Lung (tissue), 12 donors: ENCODE measurements around the gene NCOR1. TPM values are rescaled to one million over a fixed set of nuclear protein-coding genes. Genes with fewer than 3 reads are reported as not detected.
"Not testable (repeated sequence)": the region's sequence is repeated elsewhere in the genome, so short reads cannot be mapped to it uniquely, and the experiment has no call there.

Experiments used
- ATAC-seq: fragments of 200-7000 bp; cut with Tn5 transposase; one replicate; pipeline ENCODE4 v1.9.1; 2020; ENCODE audit warnings: moderate number of reproducible peaks; ENCODE audit not compliant: insufficient read depth, low FRiP score
- DNase-seq, 3 donors: peaks; one replicate each; pipeline ENCODE4 v3.0.0-alpha.2; 2013 to 2017
- H3K27ac ChIP-seq, 2 donors: one replicate each; pipeline ENCODE4 v1.5.1; 2013; ENCODE audit warnings: mild to moderate bottlenecking in 2 of 2, moderate library complexity in 2 of 2, control low read depth in 1 of 2, inconsistent platforms in 1 of 2, low read depth in 1 of 2, low read length in 1 of 2
- H3K27me3 ChIP-seq, 3 donors: one replicate each; pipeline ENCODE4 v1.5.1; 2013; ENCODE audit warnings: low read length in 2 of 3; ENCODE audit not compliant: control insufficient read depth in 3 of 3, insufficient read depth in 3 of 3
- H3K36me3 ChIP-seq, 4 donors: one replicate each; pipeline ENCODE4 v1.5.1; 2013; ENCODE audit warnings: low read length in 4 of 4, mild to moderate bottlenecking in 1 of 4, moderate library complexity in 1 of 4; ENCODE audit not compliant: control insufficient read depth in 4 of 4, insufficient read depth in 4 of 4
- H3K4me1 ChIP-seq, 5 donors: one replicate each; pipeline ENCODE4 v1.5.1; 2013; ENCODE audit warnings: low read length in 5 of 5, mild to moderate bottlenecking in 2 of 5, moderate library complexity in 1 of 5; ENCODE audit not compliant: control insufficient read depth in 5 of 5, insufficient read depth in 5 of 5
- H3K4me3 ChIP-seq: one replicate; pipeline ENCODE4 v1.5.1; 2013; ENCODE audit warnings: mild to moderate bottlenecking, control low read depth, moderate library complexity
- H3K9ac ChIP-seq, 2 donors: one replicate each; pipeline ENCODE4 v1.5.1; 2013; ENCODE audit warnings: low read length in 2 of 2, control low read depth in 1 of 2; ENCODE audit not compliant: insufficient read depth in 1 of 2
- H3K9me3 ChIP-seq, 4 donors: one replicate each; pipeline ENCODE4 v1.5.1; 2013; ENCODE audit warnings: low read length in 3 of 4, mild to moderate bottlenecking in 1 of 4, moderate library complexity in 1 of 4; ENCODE audit not compliant: control insufficient read depth in 4 of 4, insufficient read depth in 3 of 4
- WGBS, 2 donors: extraction: QIAGEN DNeasy Blood & Tissue Kit; methylation state at CpG; one replicate each; pipeline ENCODE4 v1.1.7; 2013; 5-methylcytosine and 5-hydroxymethylcytosine counted together
- polyA plus RNA-seq, 2 donors: library from polyadenylated mRNA; stranded (reverse); fragments of 200-250 nt; gene quantifications; one replicate each; pipeline ENCODE4 v1.2.1, GENCODE V29; 2013
- total RNA-seq, 2 donors: library from RNA; depleted of rRNA in 1 of 2; stranded (reverse); fragments of >200 nt in 1 of 2; gene quantifications; one replicate each; pipeline ENCODE4 v1.2.1, GENCODE V29; 2014 to 2021
- TF ChIP-seq, protein P1 (sequence below): IDR thresholded peaks from 2 replicates; pipeline ENCODE4 v1.5.1; 2012; ENCODE audit warnings: mild to moderate bottlenecking; ENCODE audit errors: control extremely low read depth, extremely low read depth
- donor health status: control.
- donor health status: control.
- donor health status: Bipolar disorder and iron deficiency.
- donor health status: healthy.
- donor health status: DM: yes; HTN: yes; CAD: no.

NCOR1 gene
- total and polyA plus RNA-seq, 4 donors = 31.9 to 201 (median 80.3) TPM

DNA sequence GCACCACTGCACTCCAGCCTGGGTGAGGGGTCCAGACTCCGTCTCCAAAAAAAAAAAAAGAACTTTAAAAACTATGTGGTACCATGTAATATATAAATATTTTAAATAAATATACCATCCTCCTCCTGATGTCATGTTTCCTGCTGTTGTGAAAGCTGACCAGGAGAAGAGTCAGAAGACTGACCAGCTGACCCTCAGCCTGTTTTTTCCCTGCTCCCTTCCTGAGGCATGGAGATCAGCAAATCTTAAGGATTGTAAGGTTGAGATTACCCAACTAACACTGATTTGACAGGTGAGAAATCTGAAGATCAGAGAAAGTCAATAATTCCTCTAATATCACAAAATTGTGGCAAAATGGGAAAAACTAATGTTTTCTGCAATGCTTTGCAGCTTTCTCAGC is 18.1 kb downstream of the NCOR1 start:
- Histone ChIP-seq H3K4me1 (peaks cover 0 to 6% (median 0%) of the 10 kb centered on the region in 5 donors), H3K9ac (no peak overlapping the region), H3K9me3 (no peaks in the 10 kb centered on the region), H3K4me3 (no peak overlapping the region), H3K36me3 (peaks cover 2 to 11% (median 6%) of the 10 kb centered on the region in 4 donors), H3K27me3 (no peaks in the 10 kb centered on the region), H3K27ac (no peak overlapping the region)
- ATAC-seq (no peak), DNase-seq (no peak)
- WGBS, 2 donors = 89 to 94% methylated on average over 1 of the region's 1 CpG
- TF ChIP-seq, protein P1, sequence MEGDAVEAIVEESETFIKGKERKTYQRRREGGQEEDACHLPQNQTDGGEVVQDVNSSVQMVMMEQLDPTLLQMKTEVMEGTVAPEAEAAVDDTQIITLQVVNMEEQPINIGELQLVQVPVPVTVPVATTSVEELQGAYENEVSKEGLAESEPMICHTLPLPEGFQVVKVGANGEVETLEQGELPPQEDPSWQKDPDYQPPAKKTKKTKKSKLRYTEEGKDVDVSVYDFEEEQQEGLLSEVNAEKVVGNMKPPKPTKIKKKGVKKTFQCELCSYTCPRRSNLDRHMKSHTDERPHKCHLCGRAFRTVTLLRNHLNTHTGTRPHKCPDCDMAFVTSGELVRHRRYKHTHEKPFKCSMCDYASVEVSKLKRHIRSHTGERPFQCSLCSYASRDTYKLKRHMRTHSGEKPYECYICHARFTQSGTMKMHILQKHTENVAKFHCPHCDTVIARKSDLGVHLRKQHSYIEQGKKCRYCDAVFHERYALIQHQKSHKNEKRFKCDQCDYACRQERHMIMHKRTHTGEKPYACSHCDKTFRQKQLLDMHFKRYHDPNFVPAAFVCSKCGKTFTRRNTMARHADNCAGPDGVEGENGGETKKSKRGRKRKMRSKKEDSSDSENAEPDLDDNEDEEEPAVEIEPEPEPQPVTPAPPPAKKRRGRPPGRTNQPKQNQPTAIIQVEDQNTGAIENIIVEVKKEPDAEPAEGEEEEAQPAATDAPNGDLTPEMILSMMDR = no peak

- 74 to 76% methylated on average over 2 of the region's 2 CpGs for WGBS, 2 donors
- DNase-seq, H3K4me1 ChIP-seq, H3K9me3 ChIP-seq, ATAC-seq, H3K27me3 ChIP-seq, H3K4me3 ChIP-seq, H3K9ac ChIP-seq, H3K27ac ChIP-seq: not testable (repeated sequence)
- peaks cover 7 to 15% (median 11%) of the 10 kb centered on the region in 4 donors for H3K36me3 ChIP-seq
Measured at GRCh38 chr17:16194307-16194835, 21.0 kb downstream of the NCOR1 start.

DNA sequence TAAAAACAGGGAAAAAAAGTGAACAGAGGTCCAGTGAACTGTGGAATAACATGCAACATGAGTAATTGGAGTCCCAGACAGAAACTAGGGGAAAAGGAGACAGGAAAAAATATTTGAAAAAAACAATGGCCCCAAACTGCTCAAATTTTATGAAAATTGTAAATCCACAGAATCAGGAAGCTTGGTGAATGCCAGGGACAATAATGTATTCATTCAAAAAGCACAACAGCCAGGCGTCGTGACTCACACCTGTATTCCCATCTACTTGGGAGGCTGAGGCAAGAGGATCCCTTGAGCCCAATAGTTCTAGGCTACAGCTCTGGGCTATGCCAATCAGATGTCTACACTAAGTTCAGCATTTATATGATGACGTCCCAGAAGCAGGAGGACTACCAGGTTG is 23.7 kb downstream of the NCOR1 start:
- DNase-seq = no peak
- H3K9ac ChIP-seq = no peak overlapping the region
- H3K27me3 ChIP-seq = no peaks in the 10 kb centered on the region
- TF ChIP-seq, protein P1 = no peak
- no peak for ATAC-seq
- peaks cover 0 to 10% (median 0%) of the 10 kb centered on the region in 5 donors for H3K4me1 ChIP-seq
- peaks cover 4 to 11% (median 11%) of the 10 kb centered on the region in 4 donors for H3K36me3 ChIP-seq
- no peak overlapping the region for H3K27ac ChIP-seq
- no peak overlapping the region for H3K4me3 ChIP-seq
- no peaks in the 10 kb centered on the region for H3K9me3 ChIP-seq
- WGBS, 2 donors = 88 to 92% methylated on average over 3 of the region's 3 CpGs

GRCh38 chr17:16190703-16191360 is 24.5 kb downstream of the NCOR1 start:
- DNase-seq (no peak), ATAC-seq (no peak)
- Histone ChIP-seq H3K27ac (peak overlapping the region in 1 of 2 donors; percentile 40), H3K27me3 (no peaks in the 10 kb centered on the region), H3K36me3 (peaks cover 7 to 14% (median 12%) of the 10 kb centered on the region in 4 donors), H3K4me1 (peaks cover 0 to 10% (median 0%) of the 10 kb centered on the region in 5 donors), H3K9ac (no peak overlapping the region), H3K9me3 (no peaks in the 10 kb centered on the region), H3K4me3 (no peak overlapping the region)
- WGBS, 2 donors = 86 to 87% methylated on average over 4 of the region's 4 CpGs
- TF ChIP-seq, protein P1 = no peak
